ENCODE measurements around the gene TTC7B.

The TTC7B gene

GRCh38 chr14:90666571-90666970 is 149.7 kb downstream of the TTC7B start:
- DNase-seq: no peak

- no peak for DNase-seq
Observed at GRCh38 chr14:90665321-90666000, 150.8 kb downstream of the TTC7B start.

- DNase-seq: no peak
Observed at GRCh38 chr14:90664911-90665310, 151.3 kb downstream of the TTC7B start.

- no peak for DNase-seq
Observed at GRCh38 chr14:90663680-90664079, 152.6 kb downstream of the TTC7B start.

- no peak for DNase-seq
Observed at GRCh38 chr14:90663140-90663539, 153.1 kb downstream of the TTC7B start.

- DNase-seq: no peak
Observed at GRCh38 chr14:90661866-90662265, 154.4 kb downstream of the TTC7B start.

- DNase-seq: no peak
Observed at GRCh38 chr14:90660865-90661570, 155.2 kb downstream of the TTC7B start.

- DNase-seq: no peak
Observed at GRCh38 chr14:90659156-90659555, 157.1 kb downstream of the TTC7B start.

GRCh38 chr14:90658541-90658967 is 157.7 kb downstream of the TTC7B start:
- no peak for DNase-seq

- DNase-seq: no peak
Observed at GRCh38 chr14:90656973-90657372, 159.3 kb downstream of the TTC7B start.

GRCh38 chr14:90655829-90656228 is 160.4 kb downstream of the TTC7B start:
- DNase-seq: no peak

GRCh38 chr14:90654831-90655276 is 161.4 kb downstream of the TTC7B start:
- no peak for DNase-seq

GRCh38 chr14:90652626-90653025 is 163.6 kb downstream of the TTC7B start:
- no peak for DNase-seq

GRCh38 chr14:90651976-90652560 is 164.2 kb downstream of the TTC7B start:
- no peak for DNase-seq

GRCh38 chr14:90651271-90651804 is 164.9 kb downstream of the TTC7B start:
- DNase-seq: no peak

- DNase-seq: no peak
Observed at GRCh38 chr14:90649557-90650135, 166.6 kb downstream of the TTC7B start.

GRCh38 chr14:90649083-90649482 is 167.1 kb downstream of the TTC7B start:
- no peak for DNase-seq

GRCh38 chr14:90648421-90648820 is 167.8 kb downstream of the TTC7B start:
- no peak for DNase-seq

GRCh38 chr14:90647473-90648005 is 168.7 kb downstream of the TTC7B start:
- DNase-seq: no peak

GRCh38 chr14:90645842-90646443 is 170.3 kb downstream of the TTC7B start:
- DNase-seq: no peak

- DNase-seq: no peak
Observed at GRCh38 chr14:90644882-90645281, 171.3 kb downstream of the TTC7B start.

- no peak for DNase-seq
Observed at GRCh38 chr14:90643982-90644670, 172.1 kb downstream of the TTC7B start.

Measured in T-helper 9 cell (primary cell).